Kidney (tissue), 14 donors: ENCODE results near the gene URI1. TPM values are rescaled to one million over a fixed set of nuclear protein-coding genes. Genes with fewer than 3 reads are reported as not detected.

ENCODE experiments used
- DNase-seq, 5 donors: peaks; one replicate each; pipeline ENCODE4 v3.0.0-alpha.2; 2013 to 2020
- FAIRE-seq: peaks from 2 replicates; lab custom pipeline; 2012; peaks lifted over from hg19 to GRCh38; lab: Jason Lieb, UNC
- H3K27ac ChIP-seq, 2 donors: one replicate each; pipeline ENCODE4 v1.7.0; 2013; ENCODE audit warnings: low read depth in 2 of 2, low read length in 2 of 2, inconsistent platforms in 1 of 2
- H3K27me3 ChIP-seq: one replicate; pipeline ENCODE4 v1.7.1; 2013; ENCODE audit warnings: low read length, inconsistent platforms; ENCODE audit not compliant: control insufficient read depth, insufficient read depth
- H3K36me3 ChIP-seq, 3 donors: one replicate each; pipeline versions ENCODE4 v1.7.0 to v1.7.1; 2013; ENCODE audit warnings: low read length in 3 of 3, control low read depth in 1 of 3, inconsistent platforms in 1 of 3; ENCODE audit not compliant: insufficient read depth in 3 of 3, control insufficient read depth in 2 of 3
- H3K4me1 ChIP-seq, 3 donors: one replicate each; pipeline versions ENCODE4 v1.7.0 to v1.7.1; 2013; ENCODE audit warnings: low read length in 3 of 3, inconsistent platforms in 1 of 3, low read depth in 1 of 3; ENCODE audit not compliant: control insufficient read depth in 2 of 3, insufficient read depth in 2 of 3
- H3K4me3 ChIP-seq, 3 donors: one replicate each; pipeline versions ENCODE4 v1.7.0 to v1.8.1; 2013; ENCODE audit warnings: low read length in 3 of 3, control low read depth in 1 of 3, inconsistent platforms in 1 of 3
- H3K9ac ChIP-seq, 3 donors: one replicate each; pipeline versions ENCODE4 v1.7.0 to v1.7.1; 2013; ENCODE audit warnings: low read length in 3 of 3, control low read depth in 1 of 3, inconsistent platforms in 1 of 3
- H3K9me3 ChIP-seq, 3 donors: one replicate each; pipeline versions ENCODE4 v1.7.0 to v1.7.1; 2013; ENCODE audit warnings: low read length in 3 of 3, control low read depth in 1 of 3, inconsistent platforms in 1 of 3; ENCODE audit not compliant: control insufficient read depth in 2 of 3, insufficient read depth in 1 of 3
- CTCF ChIP-seq: IDR thresholded peaks from 3 replicates; pipeline ENCODE4 v1.5.1; 2012; ENCODE audit warnings: mild to moderate bottlenecking, moderate library complexity, borderline replicate concordance; ENCODE audit not compliant: insufficient read depth; ENCODE audit errors: extremely low read depth
- intact Hi-C: fragments of 100-400 bp; cut with DNase I; formaldehyde crosslinking; loops from one replicate; pipeline ENCODE4 v1.11.1; 2022
- polyA plus RNA-seq: library from polyadenylated mRNA; stranded (reverse); fragments of 350-450 nt; fragmentation: Illumina TruSeq; extraction: RNeasy Lipid Tissue Mini Kit (QIAGEN cat#74804); gene quantifications from one replicate; pipeline ENCODE4 v1.2.3, GENCODE V29; 2014; ENCODE audit warnings: low read depth, low replicate concordance; ENCODE audit not compliant: insufficient read depth
- total RNA-seq: library from RNA; stranded (reverse); fragmentation: NEBNext Ultra II Directional; extraction: Animal tissue kit (Norgen Biotek cat#: 25700); gene quantifications from one replicate; pipeline ENCODE4 v1.2.1, GENCODE V29; 2021
- donor health status: control.
- donor health status: control.
- donor health status: control.
- donor health status: control.
- donor health status: control.
- donor health status: DM: yes; HTN: yes; CAD: no.
- donor health status: Normal renal cell carcinoma (clear cell type).

URI1 gene
- total and polyA plus RNA-seq, 2 donors from 2014 or later = 34.8 to 56.3 TPM

GRCh38 chr19:30003866-30004265 is 61.8 kb downstream of the URI1 start:
- intact Hi-C loops = no loop called here
- Histone ChIP-seq H3K9me3 (no peaks in the 10 kb centered on the region), H3K9ac (no peak overlapping the region), H3K27ac (no peak overlapping the region), H3K4me3 (no peak overlapping the region), H3K27me3 (no peaks in the 10 kb centered on the region), H3K36me3 (peaks cover 0 to 6% (median 1%) of the 10 kb centered on the region in 3 donors), H3K4me1 (peaks cover 0 to 6% (median 0%) of the 10 kb centered on the region in 3 donors)
- DNase-seq (peak in 3 of 5 donors; percentile 12 to 66 (median 52)), FAIRE-seq (no peak)
- no peak for TF ChIP-seq CTCF

- Histone ChIP-seq H3K9me3 (no peaks in the 10 kb centered on the region), H3K36me3 (peaks cover 0 to 12% (median 3%) of the 10 kb centered on the region in 3 donors), H3K9ac (no peak overlapping the region), H3K4me1 (peaks cover 0 to 6% (median 0%) of the 10 kb centered on the region in 3 donors), H3K27ac (no peak overlapping the region), H3K4me3 (no peak overlapping the region), H3K27me3 (no peaks in the 10 kb centered on the region)
- no peak for TF ChIP-seq CTCF
- intact Hi-C loops = no loop called here
- no peak for FAIRE-seq
- peak in 2 of 5 donors; percentile 26 to 39 for DNase-seq
Measured at GRCh38 chr19:30004403-30004802, 62.4 kb downstream of the URI1 start.

GRCh38 chr19:30006207-30006606 is 64.2 kb downstream of the URI1 start:
- H3K27ac ChIP-seq = no peak overlapping the region
- peaks cover 0 to 6% (median 0%) of the 10 kb centered on the region in 3 donors for H3K4me1 ChIP-seq
- DNase-seq (no peak), FAIRE-seq (no peak)
- no peak for TF ChIP-seq CTCF
- H3K4me3 ChIP-seq = no peak overlapping the region
- H3K36me3 ChIP-seq = peaks cover 0 to 14% (median 3%) of the 10 kb centered on the region in 3 donors
- intact Hi-C loops = no loop called here
- H3K9ac ChIP-seq = no peak overlapping the region
- H3K27me3 ChIP-seq = no peaks in the 10 kb centered on the region
- H3K9me3 ChIP-seq = no peaks in the 10 kb centered on the region

GRCh38 chr19:30008169-30008568 is 66.1 kb downstream of the URI1 start:
- Histone ChIP-seq H3K27ac (no peak overlapping the region), H3K27me3 (no peaks in the 10 kb centered on the region), H3K36me3 (peaks cover 2 to 14% (median 3%) of the 10 kb centered on the region in 3 donors), H3K4me1 (peaks cover 0 to 6% (median 0%) of the 10 kb centered on the region in 3 donors), H3K9me3 (no peaks in the 10 kb centered on the region), H3K9ac (no peak overlapping the region), H3K4me3 (no peak overlapping the region)
- DNase-seq = no peak
- intact Hi-C loops = no loop called here
- TF ChIP-seq CTCF = no peak
- FAIRE-seq = no peak
